DND-41 (cell line): ENCODE measurements around the gene ABCB4.
"Not testable (repeated sequence)": the region's sequence is repeated elsewhere in the genome, so short reads cannot be mapped to it uniquely, and the experiment has no call there.

Experiments used
- ATAC-seq: fragments of 200-7000 bp; cut with Tn5 transposase; 3 replicates; pipeline ENCODE4 v1.9.1; 2021; ENCODE audit warnings: low read depth; ENCODE audit not compliant: insufficient read depth
- DNase-seq: peaks from one replicate; pipeline ENCODE4 v3.0.0-alpha.2; 2020
- H2AFZ ChIP-seq: 2 replicates; pipeline ENCODE4 v1.6.0; 2012; ENCODE audit warnings: low read depth, low read length
- H3K27ac ChIP-seq: 2 replicates; pipeline ENCODE4 v1.5.1; 2012; ENCODE audit warnings: low read length, inconsistent platforms
- H3K27me3 ChIP-seq: fragments of 200-600 bp; sonication (generic); 2 replicates; pipeline ENCODE4 v1.6.0; 2012; ENCODE audit warnings: low read length, mild to moderate bottlenecking, inconsistent platforms; ENCODE audit not compliant: insufficient read depth, poor library complexity
- H3K36me3 ChIP-seq: 2 replicates; pipeline ENCODE4 v1.5.1; 2012; ENCODE audit warnings: low read length, inconsistent platforms; ENCODE audit not compliant: insufficient read depth
- H3K4me1 ChIP-seq: 2 replicates; pipeline ENCODE4 v1.5.1; 2012; ENCODE audit warnings: mild to moderate bottlenecking, low read length; ENCODE audit not compliant: insufficient read depth
- H3K4me2 ChIP-seq: 2 replicates; pipeline ENCODE4 v1.6.0; 2012; ENCODE audit warnings: mild to moderate bottlenecking, moderate library complexity, low read length, inconsistent platforms; ENCODE audit not compliant: insufficient read depth
- H3K4me3 ChIP-seq, 2 experiments: fragments of 200-600 bp in 1 of 2; shearing (Covaris generic) in 1 of 2; 2 replicates each; pipeline ENCODE4 v1.5.1; 2012 to 2016; ENCODE audit warnings: inconsistent platforms in 2 of 2, low read length in 2 of 2, mild to moderate bottlenecking in 2 of 2, low read depth in 1 of 2, moderate library complexity in 1 of 2
- H3K79me2 ChIP-seq: 2 replicates; pipeline ENCODE4 v1.6.0; 2012; ENCODE audit warnings: low read length, inconsistent platforms; ENCODE audit not compliant: insufficient read depth
- H3K9ac ChIP-seq: 2 replicates; pipeline ENCODE4 v1.6.0; 2012; ENCODE audit warnings: low read depth, mild to moderate bottlenecking, inconsistent platforms, low read length, moderate library complexity
- H3K9me3 ChIP-seq: 2 replicates; pipeline ENCODE4 v1.5.1; 2012; ENCODE audit warnings: low read length, moderate library complexity, mild to moderate bottlenecking, inconsistent platforms; ENCODE audit not compliant: insufficient read depth, severe bottlenecking
- H4K20me1 ChIP-seq: 2 replicates; pipeline ENCODE4 v1.6.0; 2012; ENCODE audit warnings: low read length; ENCODE audit not compliant: insufficient read depth
- EZH2 ChIP-seq: IDR thresholded peaks from 3 replicates; pipeline ENCODE4 v1.6.1; 2012; ENCODE audit warnings: borderline replicate concordance, low read depth, mild to moderate bottlenecking, moderate library complexity, low read length, inconsistent platforms; ENCODE audit not compliant: severe bottlenecking
- TF ChIP-seq, protein P1 (sequence below): IDR thresholded peaks from 2 replicates; pipeline ENCODE4 v1.5.1; 2012; ENCODE audit warnings: borderline replicate concordance, low read length, moderate library complexity, mild to moderate bottlenecking; ENCODE audit not compliant: poor library complexity, severe bottlenecking; ENCODE audit errors: extremely low read depth

Gene ABCB4

GRCh38 chr7:87473986-87474385, 1.5 kb downstream of the ABCB4 start:
- no peaks in the 10 kb centered on the region for H3K79me2 ChIP-seq
- no peak overlapping the region for H3K4me2 ChIP-seq
- H3K36me3 ChIP-seq: no peaks in the 10 kb centered on the region
- H4K20me1 ChIP-seq: no peaks in the 10 kb centered on the region
- no peak overlapping the region for H3K4me3 ChIP-seq
- H3K9me3 ChIP-seq: no peaks in the 10 kb centered on the region
- no peak overlapping the region for H3K9ac ChIP-seq
- H2AFZ ChIP-seq: no peak overlapping the region
- H3K4me1 ChIP-seq: no peaks in the 10 kb centered on the region
- no peaks in the 10 kb centered on the region for H3K27me3 ChIP-seq
- no peak for DNase-seq
- TF ChIP-seq, protein P1, sequence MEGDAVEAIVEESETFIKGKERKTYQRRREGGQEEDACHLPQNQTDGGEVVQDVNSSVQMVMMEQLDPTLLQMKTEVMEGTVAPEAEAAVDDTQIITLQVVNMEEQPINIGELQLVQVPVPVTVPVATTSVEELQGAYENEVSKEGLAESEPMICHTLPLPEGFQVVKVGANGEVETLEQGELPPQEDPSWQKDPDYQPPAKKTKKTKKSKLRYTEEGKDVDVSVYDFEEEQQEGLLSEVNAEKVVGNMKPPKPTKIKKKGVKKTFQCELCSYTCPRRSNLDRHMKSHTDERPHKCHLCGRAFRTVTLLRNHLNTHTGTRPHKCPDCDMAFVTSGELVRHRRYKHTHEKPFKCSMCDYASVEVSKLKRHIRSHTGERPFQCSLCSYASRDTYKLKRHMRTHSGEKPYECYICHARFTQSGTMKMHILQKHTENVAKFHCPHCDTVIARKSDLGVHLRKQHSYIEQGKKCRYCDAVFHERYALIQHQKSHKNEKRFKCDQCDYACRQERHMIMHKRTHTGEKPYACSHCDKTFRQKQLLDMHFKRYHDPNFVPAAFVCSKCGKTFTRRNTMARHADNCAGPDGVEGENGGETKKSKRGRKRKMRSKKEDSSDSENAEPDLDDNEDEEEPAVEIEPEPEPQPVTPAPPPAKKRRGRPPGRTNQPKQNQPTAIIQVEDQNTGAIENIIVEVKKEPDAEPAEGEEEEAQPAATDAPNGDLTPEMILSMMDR: no peak
- no peak for TF ChIP-seq EZH2
- no peak for ATAC-seq
- no peak overlapping the region for H3K27ac ChIP-seq

GRCh38 chr7:87473192-87473591, 2.3 kb downstream of the ABCB4 start:
- H3K4me2 ChIP-seq: no peak overlapping the region
- H3K27ac ChIP-seq: no peak overlapping the region
- TF ChIP-seq EZH2: no peak
- TF ChIP-seq, protein P1: no peak
- no peak overlapping the region for H3K4me3 ChIP-seq
- no peaks in the 10 kb centered on the region for H3K9me3 ChIP-seq
- no peaks in the 10 kb centered on the region for H3K27me3 ChIP-seq
- no peak overlapping the region for H2AFZ ChIP-seq
- no peak for DNase-seq
- no peaks in the 10 kb centered on the region for H3K36me3 ChIP-seq
- no peak for ATAC-seq
- no peak overlapping the region for H3K9ac ChIP-seq
- no peaks in the 10 kb centered on the region for H3K79me2 ChIP-seq
- no peaks in the 10 kb centered on the region for H4K20me1 ChIP-seq
- H3K4me1 ChIP-seq: no peaks in the 10 kb centered on the region

- no peaks in the 10 kb centered on the region for H3K36me3 ChIP-seq
- ATAC-seq: no peak
These were observed 4.0 kb downstream of the ABCB4 start for GRCh38 chr7:87471473-87471872.

DNA sequence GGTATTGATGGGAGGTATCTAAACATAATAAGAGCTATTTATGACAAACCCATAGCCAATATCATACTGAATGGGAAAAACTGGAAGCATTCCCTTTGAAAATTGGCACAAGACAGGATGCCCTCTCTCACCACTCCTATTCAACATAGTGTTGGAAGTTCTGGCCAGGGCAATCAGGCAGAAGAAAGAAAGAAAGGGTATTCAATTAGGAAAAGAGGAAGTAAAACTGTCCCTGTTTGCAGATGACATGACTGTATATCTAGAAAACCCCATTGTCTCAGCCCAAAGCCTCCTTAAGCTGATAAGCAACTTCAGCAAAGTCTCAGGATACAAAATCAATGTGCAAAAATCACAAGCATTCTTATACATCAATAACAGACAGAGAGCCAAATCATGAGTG, 6.3 kb downstream of the ABCB4 start:
- H3K9me3 ChIP-seq, H3K27me3 ChIP-seq, H3K36me3 ChIP-seq, H3K79me2 ChIP-seq, H3K4me1 ChIP-seq, H3K4me2 ChIP-seq, DNase-seq, ATAC-seq, H3K4me3 ChIP-seq, H4K20me1 ChIP-seq, H3K27ac ChIP-seq, H3K9ac ChIP-seq, H2AFZ ChIP-seq: not testable (repeated sequence)

More at GRCh38 chr7:87471473-87471872, 4.0 kb downstream of the ABCB4 start:
- no peaks in the 10 kb centered on the region for H3K4me1 ChIP-seq
- no peak for DNase-seq
- no peak overlapping the region for H3K4me3 ChIP-seq
- H2AFZ ChIP-seq: no peak overlapping the region
- H3K9ac ChIP-seq: no peak overlapping the region
- no peaks in the 10 kb centered on the region for H3K79me2 ChIP-seq
- H3K4me2 ChIP-seq: no peak overlapping the region
- TF ChIP-seq EZH2: no peak
- TF ChIP-seq, protein P1: no peak
- H3K27me3 ChIP-seq: no peaks in the 10 kb centered on the region
- H3K9me3 ChIP-seq: no peaks in the 10 kb centered on the region
- H4K20me1 ChIP-seq: no peaks in the 10 kb centered on the region
- no peak overlapping the region for H3K27ac ChIP-seq

DNA sequence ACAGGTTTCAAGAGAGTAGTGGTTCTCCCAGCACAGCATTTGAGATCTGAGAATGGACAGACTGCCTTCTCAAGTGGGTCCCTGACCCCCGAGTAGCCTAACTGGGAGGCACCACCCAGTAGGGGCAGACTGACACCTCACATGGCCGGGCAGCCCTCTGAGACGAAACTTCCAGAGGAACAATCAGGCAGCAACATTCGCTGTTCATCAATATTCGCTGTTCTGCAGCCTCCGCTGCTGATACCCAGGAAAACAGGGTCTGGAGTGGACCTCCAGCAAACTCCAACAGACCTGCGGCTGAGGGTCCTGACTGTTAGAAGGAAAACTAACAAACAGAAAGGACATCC, 10.0 kb downstream of the ABCB4 start:
- not testable (repeated sequence) for H2AFZ ChIP-seq, H3K4me3 ChIP-seq, H3K9me3 ChIP-seq, H3K36me3 ChIP-seq, H3K4me1 ChIP-seq, H4K20me1 ChIP-seq, H3K9ac ChIP-seq, DNase-seq, H3K4me2 ChIP-seq, H3K79me2 ChIP-seq, ATAC-seq, H3K27me3 ChIP-seq, H3K27ac ChIP-seq

DNA sequence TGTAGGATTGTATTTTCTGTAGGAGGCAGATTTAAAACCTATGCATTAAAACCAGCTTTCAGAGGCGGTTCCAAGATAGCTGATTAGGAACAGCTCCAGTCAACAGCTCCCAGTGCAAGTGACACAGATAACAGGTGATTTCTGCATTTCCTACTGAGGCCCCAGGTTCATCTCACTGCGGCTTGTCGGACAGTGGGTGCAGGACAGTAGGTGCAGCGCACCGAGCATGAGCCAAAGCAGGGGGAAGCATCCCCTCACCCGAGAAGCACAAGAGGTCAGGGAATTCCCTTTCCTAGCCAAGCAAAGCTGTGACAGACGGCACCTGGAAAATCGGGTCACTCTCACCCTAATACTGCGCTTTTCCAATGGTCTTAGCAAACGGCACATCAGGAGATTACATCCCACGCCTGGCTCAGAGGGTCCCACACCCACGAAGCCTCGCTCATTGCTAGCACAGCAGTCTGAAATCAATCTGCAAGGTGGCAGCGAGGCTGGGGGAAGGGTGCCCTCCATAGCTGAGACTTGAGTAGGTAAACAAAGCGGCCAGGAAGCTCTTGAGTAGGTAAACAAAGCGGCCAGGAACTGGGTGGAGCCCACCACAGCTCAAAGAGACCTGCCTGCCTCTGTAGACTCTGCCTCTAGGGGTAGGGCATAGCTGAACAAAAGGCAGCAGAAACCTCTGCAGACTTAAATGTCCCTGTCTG, 10.5 kb downstream of the ABCB4 start:
- not testable (repeated sequence) for H3K9ac ChIP-seq, H3K79me2 ChIP-seq, H3K4me2 ChIP-seq, H3K36me3 ChIP-seq, H3K9me3 ChIP-seq, H3K4me1 ChIP-seq, H3K27me3 ChIP-seq, ATAC-seq, H2AFZ ChIP-seq, DNase-seq, H4K20me1 ChIP-seq, H3K27ac ChIP-seq, H3K4me3 ChIP-seq
